GM19023 (cell line): ENCODE measurements around the gene RRM1.
"Not testable (repeated sequence)": the region's sequence is repeated elsewhere in the genome, so short reads cannot be mapped to it uniquely, and the experiment has no call there.

Source experiments
- ATAC-seq: cut with Tn5 transposase; IDR thresholded peaks from one replicate; pipeline ENCODE4 v1.9.1; 2021; ENCODE audit warnings: mild to moderate bottlenecking, moderate library complexity; ENCODE audit not compliant: unreplicated experiment

Gene RRM1

GRCh38 chr11:4094348-4095291 lies at the start of gene RRM1:
Gene RRM1, plus strand, starts transcription at chr11:4094799. Its CDS starts 214 bp downstream, at chr11:4095013.
- peak; percentile 94 for ATAC-seq

- no peak for ATAC-seq
These were observed 49.5 kb upstream of the RRM1 start for GRCh38 chr11:4044976-4045646.

DNA sequence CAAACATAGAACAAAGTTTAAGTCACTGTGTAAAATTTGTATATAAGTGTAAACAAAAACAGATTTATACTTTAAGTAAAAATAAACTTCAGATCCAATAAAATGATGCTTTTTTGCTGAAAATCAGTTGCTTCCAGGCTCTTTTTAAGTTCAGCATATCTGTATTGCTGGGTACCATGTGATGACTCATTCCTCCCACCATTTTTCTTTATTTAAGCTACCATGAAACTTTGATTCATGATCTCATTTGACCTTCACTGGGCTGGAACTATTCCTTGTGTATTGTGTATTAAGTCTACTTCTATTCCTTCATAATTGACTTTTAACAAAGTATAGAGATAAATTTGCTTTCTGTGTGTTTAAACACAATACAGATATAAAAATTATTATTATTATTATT lies 46.3 kb upstream of the RRM1 start:
- ATAC-seq: no peak

DNA sequence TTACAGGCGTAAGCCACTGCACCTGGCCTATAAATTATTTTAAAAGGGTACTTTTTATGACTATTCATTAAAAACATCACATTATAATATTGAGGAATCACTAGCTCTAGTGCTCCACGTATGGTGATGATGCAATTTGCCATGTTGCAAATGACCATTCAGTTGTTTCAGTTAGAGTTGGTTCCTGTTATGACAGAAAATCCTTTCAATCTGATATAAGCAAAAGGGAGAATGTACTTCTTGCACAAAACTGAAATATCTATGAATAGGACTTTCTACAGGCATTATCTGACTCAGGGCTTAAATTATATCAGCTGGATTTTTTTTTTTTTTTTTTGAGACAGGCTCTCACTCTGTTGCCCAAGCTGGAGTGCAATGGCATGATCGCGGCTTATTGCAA lies 45.6 kb upstream of the RRM1 start:
- ATAC-seq: no peak

- ATAC-seq: no peak
These were observed 44.5 kb upstream of the RRM1 start for GRCh38 chr11:4050138-4050537.

DNA sequence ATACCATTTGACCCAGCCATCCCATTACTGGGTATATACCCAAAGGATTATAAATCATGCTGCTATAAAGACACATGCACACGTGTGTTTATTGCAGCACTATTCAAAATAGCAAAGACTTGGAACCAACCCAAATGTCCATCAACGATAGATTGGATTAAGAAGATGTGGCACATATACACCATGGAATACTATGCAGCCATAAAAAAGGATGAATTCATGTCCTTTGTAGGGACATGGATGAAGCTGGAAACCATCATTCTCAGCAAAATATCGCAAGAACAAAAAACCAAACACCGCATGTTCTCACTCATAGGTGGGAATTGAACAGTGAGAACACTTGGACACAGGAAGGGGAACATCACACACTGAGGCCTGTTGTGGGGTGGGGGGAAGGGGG lies 41.4 kb upstream of the RRM1 start:
- ATAC-seq: not testable (repeated sequence)

GRCh38 chr11:4054643-4055042 lies 40.0 kb upstream of the RRM1 start:
- ATAC-seq: no peak

GRCh38 chr11:4059424-4059823 lies 35.2 kb upstream of the RRM1 start:
- no peak for ATAC-seq

DNA sequence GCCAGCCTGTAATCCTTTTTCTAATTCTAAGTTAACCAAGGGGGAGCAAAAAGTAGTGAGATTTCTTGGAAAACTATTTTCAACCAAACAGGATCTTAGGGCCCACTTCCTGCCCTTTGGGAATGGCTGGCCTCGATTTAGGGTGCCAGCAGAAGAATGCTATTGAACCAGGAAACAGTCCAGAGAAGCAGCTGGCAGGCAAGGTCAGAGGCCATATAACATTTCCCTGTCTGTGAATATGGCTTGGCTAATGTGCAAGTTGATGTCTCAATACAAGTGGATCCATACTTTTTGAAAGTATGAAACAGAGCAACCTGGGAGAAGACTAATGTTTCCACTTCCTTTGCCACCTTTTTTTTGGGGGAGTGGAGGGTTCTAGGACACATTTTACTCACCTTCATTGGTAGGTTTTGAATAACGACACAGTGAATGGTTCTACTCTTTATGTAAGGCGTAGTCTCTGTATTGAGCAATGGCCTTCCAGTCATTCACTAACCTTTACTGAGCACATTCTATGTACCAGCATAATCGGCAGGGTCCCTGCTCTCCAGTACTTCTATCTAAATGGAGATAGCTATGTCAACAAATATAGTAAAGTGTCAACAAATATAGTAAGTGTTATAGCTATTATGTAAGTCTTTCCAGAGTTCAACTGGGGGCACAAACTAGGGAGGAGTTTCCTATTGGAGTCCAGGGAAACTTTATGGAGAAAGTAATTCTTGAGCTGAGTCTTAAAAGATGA lies 34.2 kb upstream of the RRM1 start:
- no peak for ATAC-seq

GRCh38 chr11:4061700-4062099 lies 32.9 kb upstream of the RRM1 start:
- no peak for ATAC-seq

- ATAC-seq: no peak
These were observed 31.3 kb upstream of the RRM1 start for GRCh38 chr11:4063348-4063747.

DNA sequence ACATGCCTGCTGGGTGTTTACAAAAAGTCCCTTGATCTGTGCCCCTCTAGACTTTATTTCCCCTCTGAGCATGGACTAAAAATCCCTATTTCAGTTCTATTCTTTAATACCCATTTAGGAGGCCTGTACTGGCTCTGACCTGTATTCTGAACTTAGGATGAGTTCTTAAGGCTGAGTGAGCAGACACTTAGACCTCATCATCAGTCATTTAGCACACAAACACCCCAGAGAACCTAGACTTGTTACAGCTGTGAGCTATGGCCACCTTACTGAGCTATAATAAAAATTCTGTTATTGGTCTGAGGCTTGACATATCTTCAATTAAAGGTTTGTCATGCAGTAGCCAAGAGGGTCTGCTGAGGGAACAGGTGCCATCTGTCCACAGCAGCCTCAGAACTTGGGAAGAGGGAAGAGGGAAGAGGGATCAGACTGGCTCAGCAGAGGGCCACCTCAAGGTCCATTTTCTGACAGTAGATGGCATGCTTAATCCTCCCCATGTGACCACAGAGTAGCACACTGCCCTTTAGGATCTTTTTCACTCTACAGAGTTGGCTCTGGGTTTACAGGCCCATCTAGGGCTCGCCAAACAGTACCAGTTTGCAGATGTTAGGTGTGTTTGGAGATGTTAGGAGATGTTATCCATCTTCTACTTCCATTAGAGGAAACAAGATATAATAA lies 30.2 kb upstream of the RRM1 start:
- ATAC-seq: no peak

GRCh38 chr11:4065086-4065485 lies 29.5 kb upstream of the RRM1 start:
- no peak for ATAC-seq

GRCh38 chr11:4065601-4066377 lies 28.8 kb upstream of the RRM1 start:
- ATAC-seq: no peak

GRCh38 chr11:4066910-4067309 lies 27.7 kb upstream of the RRM1 start:
- ATAC-seq: no peak

DNA sequence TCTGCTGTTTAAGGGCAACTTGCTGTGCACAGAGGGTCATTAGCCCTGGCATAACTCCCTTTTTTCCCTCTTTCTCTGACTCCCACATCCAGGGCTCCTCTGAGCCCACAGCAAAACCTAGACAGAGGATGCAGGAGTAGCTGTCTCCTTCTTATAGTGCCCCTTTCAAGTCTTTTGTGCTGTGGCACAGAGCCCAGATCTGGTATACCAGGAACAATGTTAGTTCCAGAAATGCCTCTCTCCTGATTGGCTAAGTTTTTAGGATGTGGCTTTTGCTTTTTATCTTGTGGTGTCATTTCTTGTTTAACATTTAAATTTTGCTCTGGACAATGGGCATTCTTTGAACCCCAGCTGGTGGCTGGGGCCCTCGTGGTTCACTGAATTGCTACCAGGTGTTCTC lies 25.6 kb upstream of the RRM1 start:
- no peak for ATAC-seq

GRCh38 chr11:4071325-4071724 lies 23.3 kb upstream of the RRM1 start:
- no peak for ATAC-seq

DNA sequence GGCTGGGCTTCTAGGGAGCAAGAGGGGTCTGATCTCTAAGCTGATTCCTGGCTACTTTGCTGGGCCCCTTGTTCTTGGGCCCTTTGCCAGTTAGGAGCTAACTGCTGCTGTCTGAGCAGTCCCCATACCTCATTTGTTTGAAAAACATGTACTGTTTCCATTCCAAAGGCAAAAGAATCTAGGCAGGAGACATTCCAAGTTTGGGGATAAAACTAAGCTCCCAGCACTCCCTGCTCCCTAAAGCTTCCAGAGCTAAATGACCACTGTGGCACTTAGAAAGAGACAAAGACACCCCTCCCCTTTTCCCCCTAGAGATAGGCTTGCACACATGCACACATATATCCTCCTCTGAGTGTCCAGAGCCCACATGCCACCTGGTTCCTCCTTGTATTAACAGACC lies 22.7 kb upstream of the RRM1 start:
- no peak for ATAC-seq

- ATAC-seq: no peak
These were observed 21.8 kb upstream of the RRM1 start for GRCh38 chr11:4072668-4073285.

DNA sequence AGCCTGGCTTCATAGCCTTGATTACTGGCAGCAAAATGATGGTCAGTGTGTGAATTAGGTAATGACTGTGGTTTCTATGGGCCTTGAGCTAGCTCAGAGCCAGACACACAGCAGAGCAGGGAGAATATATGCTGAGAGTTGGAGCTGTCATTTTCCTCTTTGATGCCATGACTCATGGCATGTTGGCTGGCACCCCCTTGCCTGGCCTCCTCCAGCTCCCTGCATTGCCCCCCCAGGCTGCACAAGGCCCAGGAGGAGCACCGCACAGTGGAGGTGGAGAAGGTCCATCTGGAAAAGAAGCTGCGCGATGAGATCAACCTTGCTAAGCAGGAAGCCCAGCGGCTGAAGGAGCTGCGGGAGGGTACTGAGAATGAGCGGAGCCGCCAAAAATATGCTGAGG lies 20.3 kb upstream of the RRM1 start:
- no peak for ATAC-seq
